AG04450 (cell line): ENCODE measurements around the gene CSNK2A3. TPM values are rescaled to one million over a fixed set of nuclear protein-coding genes. Genes with fewer than 3 reads are reported as not detected.
"Not testable (repeated sequence)": the region's sequence is repeated elsewhere in the genome, so short reads cannot be mapped to it uniquely, and the experiment has no call there.

Source experiments
- CTCF ChIA-PET: fragments of 300-600, 350-600 bp; formaldehyde crosslinking; extraction: SDS; loops from one replicate; lab custom pipeline; 2022; ENCODE audit warnings: antibody characterized with exemption, inconsistent platforms; lab: Charles Lee
- POLR2A ChIA-PET: fragments of 350-600 bp; formaldehyde crosslinking; extraction: SDS; loops from one replicate; lab custom pipeline; 2021; ENCODE audit warnings: antibody characterized with exemption, inconsistent platforms; lab: Yijun Ruan, JAX
- DNase-seq: peaks from one replicate; pipeline ENCODE4 v3.0.0-alpha.2; 2011; ENCODE audit warnings: low read depth, low spot score
- H3K27ac ChIP-seq: one replicate; pipeline ENCODE4 v1.5.1; 2012; ENCODE audit warnings: low read depth, low read length, control low read depth
- H3K27me3 ChIP-seq: one replicate; pipeline ENCODE4 v1.6.0; 2012; ENCODE audit warnings: low read length; ENCODE audit not compliant: control insufficient read depth, insufficient read depth
- H3K4me3 ChIP-seq: 2 replicates; pipeline ENCODE4 v1.5.1; 2011; ENCODE audit warnings: mild to moderate bottlenecking, low read depth, low read length, control low read depth
- H3K9me3 ChIP-seq: 2 replicates; pipeline ENCODE4 v1.5.1; 2012; ENCODE audit warnings: low read length; ENCODE audit not compliant: control insufficient read depth, insufficient read depth
- polyA minus RNA-seq: library from RNA; depleted of rRNA, polyadenylated mRNA; stranded (reverse); fragments of >200 nt; gene quantifications from 2 replicates; pipeline ENCODE4 v1.2.3, GENCODE V29; 2011; rRNA and poly(A)+ RNA removed
- polyA plus RNA-seq: library from polyadenylated mRNA; depleted of rRNA; stranded (reverse); fragments of >200 nt; gene quantifications from 2 replicates; pipeline ENCODE4 v1.2.3, GENCODE V29; 2011; rRNA removed
- TF ChIP-seq, protein P1 (sequence below): IDR thresholded peaks from 2 replicates; pipeline ENCODE4 v1.5.1; 2011; ENCODE audit warnings: low read depth, low read length, control low read depth, inconsistent platforms

Gene CSNK2A3
- polyA plus RNA-seq (3.8 and 5.2 TPM in 2 replicates), polyA minus RNA-seq (1.1 and 1.8 TPM in 2 replicates)

- POLR2A ChIA-PET, DNase-seq, CTCF ChIA-PET, H3K4me3 ChIP-seq, H3K9me3 ChIP-seq, H3K27ac ChIP-seq: not testable (repeated sequence)
- H3K27me3 ChIP-seq, result peaks cover 16% of the 10 kb centered on the region
Observed at GRCh38 chr11:11352878-11353277, at the start of gene CSNK2A3. TSS of gene CSNK2A3 (minus strand) at chr11:11353250. CDS start at chr11:11353119, 131 bp downstream.

GRCh38 chr11:11401960-11402535 lies 49.0 kb upstream of the CSNK2A3 start:
- H3K27me3 ChIP-seq, result no peaks in the 10 kb centered on the region
- no peak overlapping the region for H3K4me3 ChIP-seq
- ChIA-PET POLR2A (no interaction called here), CTCF (no interaction called here)
- TF ChIP-seq, protein P1, sequence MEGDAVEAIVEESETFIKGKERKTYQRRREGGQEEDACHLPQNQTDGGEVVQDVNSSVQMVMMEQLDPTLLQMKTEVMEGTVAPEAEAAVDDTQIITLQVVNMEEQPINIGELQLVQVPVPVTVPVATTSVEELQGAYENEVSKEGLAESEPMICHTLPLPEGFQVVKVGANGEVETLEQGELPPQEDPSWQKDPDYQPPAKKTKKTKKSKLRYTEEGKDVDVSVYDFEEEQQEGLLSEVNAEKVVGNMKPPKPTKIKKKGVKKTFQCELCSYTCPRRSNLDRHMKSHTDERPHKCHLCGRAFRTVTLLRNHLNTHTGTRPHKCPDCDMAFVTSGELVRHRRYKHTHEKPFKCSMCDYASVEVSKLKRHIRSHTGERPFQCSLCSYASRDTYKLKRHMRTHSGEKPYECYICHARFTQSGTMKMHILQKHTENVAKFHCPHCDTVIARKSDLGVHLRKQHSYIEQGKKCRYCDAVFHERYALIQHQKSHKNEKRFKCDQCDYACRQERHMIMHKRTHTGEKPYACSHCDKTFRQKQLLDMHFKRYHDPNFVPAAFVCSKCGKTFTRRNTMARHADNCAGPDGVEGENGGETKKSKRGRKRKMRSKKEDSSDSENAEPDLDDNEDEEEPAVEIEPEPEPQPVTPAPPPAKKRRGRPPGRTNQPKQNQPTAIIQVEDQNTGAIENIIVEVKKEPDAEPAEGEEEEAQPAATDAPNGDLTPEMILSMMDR, result no peak
- no peaks in the 10 kb centered on the region for H3K9me3 ChIP-seq
- no peak for DNase-seq
- H3K27ac ChIP-seq, result no peak overlapping the region

DNA sequence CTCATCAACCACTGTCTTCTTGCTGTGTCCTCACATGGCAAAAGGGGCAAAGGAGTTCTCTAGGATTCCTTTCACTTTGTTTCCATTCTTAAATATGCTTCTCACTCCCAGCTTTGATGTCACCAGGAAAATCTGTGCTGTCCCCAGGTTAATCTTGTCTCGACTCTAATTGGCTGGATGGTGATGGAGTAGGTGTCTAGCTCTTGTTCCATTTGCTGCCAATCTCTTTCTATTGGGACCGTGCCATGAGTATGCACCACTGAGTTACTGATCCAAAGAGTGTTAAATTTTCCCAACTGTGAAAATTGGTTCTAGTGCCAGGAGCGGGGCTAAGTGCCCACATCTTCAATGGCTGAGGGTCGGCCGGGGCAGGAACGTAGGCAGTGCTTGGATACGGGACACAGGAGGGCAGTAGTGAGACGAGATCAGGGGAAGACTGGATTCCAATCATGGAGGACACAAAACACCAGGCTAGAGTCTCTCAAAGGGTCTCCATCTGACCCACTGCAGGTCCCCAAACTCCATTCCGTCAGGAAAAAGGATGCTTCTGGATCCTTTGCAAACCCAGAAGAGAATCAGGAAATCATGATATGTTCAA lies 47.7 kb upstream of the CSNK2A3 start:
- no peak for DNase-seq
- POLR2A ChIA-PET, result no interaction called here
- H3K9me3 ChIP-seq, result no peaks in the 10 kb centered on the region
- CTCF ChIA-PET, result no interaction called here
- H3K27ac ChIP-seq, result no peak overlapping the region
- no peaks in the 10 kb centered on the region for H3K27me3 ChIP-seq
- TF ChIP-seq, protein P1, result no peak
- no peak overlapping the region for H3K4me3 ChIP-seq

DNA sequence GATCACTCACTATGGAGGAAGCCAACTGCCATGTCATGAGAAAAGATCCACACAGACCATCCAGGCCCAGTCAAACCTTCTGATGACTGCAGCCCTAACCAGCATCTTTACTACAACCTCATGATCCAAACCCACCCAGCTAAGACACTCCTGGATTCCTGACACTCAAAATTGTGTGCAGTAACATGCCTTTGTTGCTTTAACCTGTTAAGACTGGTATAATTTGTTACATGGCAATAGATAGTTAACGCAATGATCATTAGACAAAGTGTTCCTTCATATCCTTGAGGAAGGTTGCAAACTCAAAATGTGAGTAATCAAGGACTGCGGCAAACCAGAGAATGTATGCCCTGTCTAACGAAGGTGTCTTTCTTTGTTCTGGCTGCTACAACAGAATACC lies 47.1 kb upstream of the CSNK2A3 start:
- no peak for DNase-seq
- H3K27me3 ChIP-seq, result no peaks in the 10 kb centered on the region
- H3K4me3 ChIP-seq, result no peak overlapping the region
- ChIA-PET POLR2A (no interaction called here), CTCF (no interaction called here)
- no peak overlapping the region for H3K27ac ChIP-seq
- no peaks in the 10 kb centered on the region for H3K9me3 ChIP-seq
- TF ChIP-seq, protein P1, result no peak

GRCh38 chr11:11397781-11398180 lies 44.7 kb upstream of the CSNK2A3 start:
- DNase-seq, result no peak
- Histone ChIP-seq H3K27ac (no peak overlapping the region), H3K9me3 (no peaks in the 10 kb centered on the region), H3K27me3 (no peaks in the 10 kb centered on the region), H3K4me3 (no peak overlapping the region)
- ChIA-PET CTCF (no interaction called here), POLR2A (no interaction called here)
- TF ChIP-seq, protein P1, result no peak
